T-helper 22 cell (primary cell): ENCODE data around the gene DCPS.
"Not testable (repeated sequence)": the region's sequence is repeated elsewhere in the genome, so short reads cannot be mapped to it uniquely, and the experiment has no call there.

Experiments
- DNase-seq: peaks from one replicate; pipeline ENCODE4 v3.0.0-alpha.2; 2020; ENCODE audit warnings: low read depth

The DCPS gene

GRCh38 chr11:126303623-126304456, at the start of gene DCPS:
Gene DCPS (plus strand): TSS chr11:126304060. CDS start chr11:126304081, 21 bp downstream.
- peak; percentile 76 for DNase-seq

GRCh38 chr11:126254819-126255218, 49.0 kb upstream of the DCPS start:
- no peak for DNase-seq

GRCh38 chr11:126255507-126255906, 48.4 kb upstream of the DCPS start:
- DNase-seq = not testable (repeated sequence)

- no peak for DNase-seq
Measured at GRCh38 chr11:126256216-126256615, 47.6 kb upstream of the DCPS start.

GRCh38 chr11:126257144-126257543, 46.7 kb upstream of the DCPS start:
- no peak for DNase-seq

GRCh38 chr11:126257764-126258163, 46.1 kb upstream of the DCPS start:
- DNase-seq = no peak

- DNase-seq = no peak
Measured at GRCh38 chr11:126262216-126262615, 41.6 kb upstream of the DCPS start.

GRCh38 chr11:126263489-126263888, 40.4 kb upstream of the DCPS start:
- DNase-seq = no peak

GRCh38 chr11:126265811-126266210, 38.0 kb upstream of the DCPS start:
- DNase-seq = no peak

- DNase-seq = no peak
Measured at GRCh38 chr11:126267650-126268049, 36.2 kb upstream of the DCPS start.

GRCh38 chr11:126268361-126268707, 35.5 kb upstream of the DCPS start:
- no peak for DNase-seq

- DNase-seq = peak; percentile 100
Measured at GRCh38 chr11:126268708-126269579, 34.9 kb upstream of the DCPS start, which contains the start of the genes FOXRED1 and SRPRA. Gene FOXRED1 (plus strand): TSS chr11:126269154. CDS start chr11:126269207, 53 bp downstream. Gene SRPRA (minus strand): TSS chr11:126268895. CDS start chr11:126268804, 91 bp downstream.

- no peak for DNase-seq
Measured at GRCh38 chr11:126277322-126277721, 26.5 kb upstream of the DCPS start.

- DNase-seq = no peak
Measured at GRCh38 chr11:126277780-126278179, 26.1 kb upstream of the DCPS start.

GRCh38 chr11:126279191-126279590, 24.7 kb upstream of the DCPS start:
- no peak for DNase-seq

- DNase-seq = no peak
Measured at GRCh38 chr11:126280595-126280994, 23.3 kb upstream of the DCPS start.

GRCh38 chr11:126281245-126281644, 22.6 kb upstream of the DCPS start:
- DNase-seq = no peak

- DNase-seq = no peak
Measured at GRCh38 chr11:126281666-126282175, 22.1 kb upstream of the DCPS start.

GRCh38 chr11:126282361-126282735, 21.5 kb upstream of the DCPS start:
- DNase-seq = no peak

GRCh38 chr11:126282736-126283591, 20.9 kb upstream of the DCPS start, which contains the start of gene TIRAP:
Gene TIRAP (plus strand): TSS chr11:126283093. CDS start chr11:126290895, 7,802 bp downstream.
- peak; percentile 32 for DNase-seq

GRCh38 chr11:126284829-126285228, 19.0 kb upstream of the DCPS start:
- DNase-seq = peak; percentile 70

- DNase-seq = no peak
Measured at GRCh38 chr11:126288237-126288636, 15.6 kb upstream of the DCPS start.
